ENCODE measurements around the gene GPR171.

Gene GPR171

GRCh38 chr3:151204530-151205402 is 1.8 kb upstream of the GPR171 start:
- no peak for TF ChIP-seq CTCF (IDR thresholded peaks at IDR 0.05; ENCODE audit: extremely low read depth, insufficient read depth, missing control alignments)
- no peak for DNase-seq (ENCODE audit: low spot score)
- in situ Hi-C loops (cut with MboI; ENCODE audit: low pct_unique_long_range_greater_than_20kb, low sequenced_read_pairs, unreplicated experiment), result no loop called here

- DNase-seq (ENCODE audit: low spot score), result no peak
- TF ChIP-seq CTCF (IDR thresholded peaks at IDR 0.05; ENCODE audit: extremely low read depth, insufficient read depth, missing control alignments), result no peak
- in situ Hi-C loops (cut with MboI; ENCODE audit: low pct_unique_long_range_greater_than_20kb, low sequenced_read_pairs, unreplicated experiment), result no loop called here
These were observed 1.8 kb downstream of the GPR171 start for GRCh38 chr3:151201051-151201730.

GRCh38 chr3:151200586-151200985 is 2.4 kb downstream of the GPR171 start:
- in situ Hi-C loops (cut with MboI; ENCODE audit: low pct_unique_long_range_greater_than_20kb, low sequenced_read_pairs, unreplicated experiment), result no loop called here
- no peak for TF ChIP-seq CTCF (IDR thresholded peaks at IDR 0.05; ENCODE audit: extremely low read depth, insufficient read depth, missing control alignments)
- no peak for DNase-seq (ENCODE audit: low spot score)

DNA sequence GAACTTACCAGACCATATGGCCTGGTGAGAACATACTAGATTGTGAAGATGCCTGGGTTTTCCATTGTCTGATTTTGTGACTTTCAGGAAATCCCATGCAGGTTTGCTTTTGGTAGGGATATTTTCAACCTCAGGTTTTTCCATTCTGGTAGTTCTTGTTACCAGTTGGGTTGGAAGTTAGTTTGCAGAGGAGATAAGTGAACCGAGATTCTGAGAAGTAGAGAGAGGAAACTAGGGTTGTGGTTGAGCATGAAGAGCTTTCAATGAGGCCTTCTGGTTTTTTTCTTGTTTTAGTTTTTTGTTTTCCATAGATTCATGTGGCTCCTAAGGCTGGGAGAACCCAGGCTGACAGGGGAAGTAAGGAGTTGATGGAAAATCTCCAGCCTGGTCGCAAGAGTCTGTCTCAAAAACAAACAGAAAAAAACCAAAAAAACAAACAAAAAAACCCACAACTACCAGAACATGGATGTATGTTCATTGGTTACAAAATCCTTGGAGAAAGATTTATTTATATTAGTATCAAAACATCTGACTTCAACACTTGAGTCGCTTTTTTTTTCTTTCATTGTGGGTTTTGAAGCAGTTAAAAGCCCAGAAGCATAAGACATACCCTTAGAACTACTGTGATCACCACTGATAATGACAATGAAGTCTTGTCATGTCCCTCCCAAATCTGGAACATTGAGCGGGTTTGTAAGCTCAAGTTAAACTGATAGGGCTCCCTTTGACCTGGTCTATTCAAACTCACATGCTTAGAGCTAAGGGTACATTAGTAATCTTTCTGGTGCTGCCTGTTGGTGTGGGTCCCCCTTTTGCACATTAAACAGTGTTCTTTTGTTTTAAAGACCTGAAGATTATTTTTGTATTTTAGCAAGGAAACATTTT is 3.2 kb downstream of the GPR171 start:
- no peak for TF ChIP-seq CTCF (IDR thresholded peaks at IDR 0.05; ENCODE audit: extremely low read depth, insufficient read depth, missing control alignments)
- in situ Hi-C loops (cut with MboI; ENCODE audit: low pct_unique_long_range_greater_than_20kb, low sequenced_read_pairs, unreplicated experiment), result no loop called here
- no peak for DNase-seq (ENCODE audit: low spot score)

GRCh38 chr3:151198849-151199248 is 4.2 kb downstream of the GPR171 start:
- in situ Hi-C loops (cut with MboI; ENCODE audit: low pct_unique_long_range_greater_than_20kb, low sequenced_read_pairs, unreplicated experiment), result no loop called here
- TF ChIP-seq CTCF (IDR thresholded peaks at IDR 0.05; ENCODE audit: extremely low read depth, insufficient read depth, missing control alignments), result no peak
- no peak for DNase-seq (ENCODE audit: low spot score)

Measured in GM13977 (cell line).